SH-SY5Y (cell line): Measurements from ENCODE around the gene LMO7.

ENCODE experiments used
- GATA2 ChIP-seq: IDR thresholded peaks from 2 replicates; pipeline ENCODE4 v1.6.1; 2011; ENCODE audit warnings: mild to moderate bottlenecking, low read depth, low read length
- GATA3 ChIP-seq: IDR thresholded peaks from 2 replicates; pipeline ENCODE4 v1.6.1; 2011; ENCODE audit warnings: low read depth, mild to moderate bottlenecking, low read length, moderate library complexity

DNA sequence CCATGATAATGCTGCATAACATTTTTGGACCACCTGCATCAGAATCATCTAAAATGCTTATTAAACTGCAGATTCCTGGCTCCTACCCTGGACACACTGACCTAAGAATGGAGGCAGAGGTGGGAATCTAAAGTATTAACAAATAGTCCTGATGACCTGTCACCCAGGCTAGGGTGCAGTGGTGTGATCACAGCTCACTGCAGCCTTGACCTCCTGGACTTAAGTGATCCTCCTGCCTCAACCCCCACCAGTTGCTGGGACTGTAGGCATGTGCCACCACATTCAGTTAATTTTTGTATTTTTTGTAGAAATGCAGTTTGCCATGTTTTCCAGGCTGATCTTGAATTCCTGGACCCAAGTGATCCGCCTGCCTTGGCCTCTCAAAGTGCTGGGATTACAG, 43.3 kb downstream of the LMO7 start:
- TF ChIP-seq GATA3 (no peak), GATA2 (no peak)
